Measurements from ENCODE around the gene OIP5.
"Not testable (repeated sequence)": the region's sequence is repeated elsewhere in the genome, so short reads cannot be mapped to it uniquely, and the experiment has no call there.

Gene OIP5

GRCh38 chr15:41301139-41301538 lies 31.3 kb downstream of the OIP5 start:
- not testable (repeated sequence) for DNase-seq

- no peak for DNase-seq
These were observed 39.9 kb downstream of the OIP5 start for GRCh38 chr15:41292521-41292920.

DNA sequence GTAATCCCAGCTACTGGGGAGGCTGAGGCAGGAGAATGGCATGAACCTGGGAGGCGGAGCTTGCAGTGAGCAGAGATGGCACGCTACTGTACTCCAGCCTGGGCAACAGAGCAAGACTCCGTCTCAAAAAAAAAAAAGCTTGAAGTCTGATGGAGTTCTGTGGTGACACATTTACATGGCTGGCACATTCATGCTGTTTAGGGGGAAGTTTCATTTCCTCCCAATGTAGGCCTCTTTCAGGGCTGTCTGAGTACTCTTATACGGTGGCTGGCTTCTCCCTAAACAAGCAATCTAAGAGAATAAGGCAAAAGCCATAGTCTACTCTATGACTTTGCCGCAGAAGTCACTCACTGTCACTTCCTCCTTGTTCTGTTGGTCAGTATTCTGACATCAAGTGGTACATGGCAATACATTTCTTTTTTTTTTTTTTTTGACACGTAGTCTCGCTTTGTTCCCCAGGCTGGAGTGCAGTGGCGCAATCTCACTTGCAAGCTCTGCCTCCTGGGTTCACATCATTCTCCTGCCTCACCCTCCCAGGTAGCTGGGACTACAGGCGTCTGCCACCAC lies 41.2 kb downstream of the OIP5 start:
- DNase-seq: no peak

- no peak for DNase-seq
These were observed 42.4 kb downstream of the OIP5 start for GRCh38 chr15:41289953-41290352.

- DNase-seq: no peak
These were observed 43.9 kb downstream of the OIP5 start for GRCh38 chr15:41288464-41288863.

GRCh38 chr15:41286665-41287333 lies 45.6 kb downstream of the OIP5 start:
- DNase-seq: no peak

GRCh38 chr15:41285285-41285684 lies 47.1 kb downstream of the OIP5 start:
- DNase-seq: peak; percentile 49

DNA sequence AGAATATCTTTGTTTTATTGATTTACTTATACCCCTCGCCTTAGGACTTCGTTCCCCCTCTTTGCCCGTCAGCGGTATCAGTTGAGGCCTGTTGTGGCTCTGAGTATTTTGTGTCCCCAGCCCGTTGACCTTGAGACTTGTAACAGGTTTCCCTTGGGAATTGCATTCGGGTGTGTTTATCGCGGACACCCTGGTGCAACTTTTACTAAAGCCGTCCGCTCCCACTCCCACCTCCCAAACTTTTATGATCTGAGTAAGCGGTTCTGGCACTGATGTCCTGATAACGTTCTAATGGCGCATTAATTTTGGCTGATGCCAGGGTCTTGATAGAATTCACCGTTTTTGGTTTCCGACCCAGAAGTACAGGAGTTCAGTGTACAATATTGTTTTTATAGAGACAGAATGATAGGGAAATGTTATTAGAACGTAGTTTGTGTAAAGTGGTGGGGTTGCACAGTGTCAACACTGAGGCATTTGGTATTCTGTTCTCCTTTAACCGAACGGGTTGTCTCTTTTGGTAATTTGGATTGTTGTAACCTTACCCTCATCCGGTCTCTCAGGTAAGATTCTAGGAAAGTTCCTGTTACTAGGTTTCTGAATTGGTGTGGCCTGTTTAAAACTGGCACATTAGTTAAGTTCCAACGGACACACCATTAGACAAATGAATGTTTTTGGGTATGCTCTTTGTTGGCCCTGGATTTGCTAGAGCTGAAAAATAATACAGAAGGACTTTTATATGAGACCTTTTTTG lies 47.8 kb downstream of the OIP5 start:
- no peak for DNase-seq

DNA sequence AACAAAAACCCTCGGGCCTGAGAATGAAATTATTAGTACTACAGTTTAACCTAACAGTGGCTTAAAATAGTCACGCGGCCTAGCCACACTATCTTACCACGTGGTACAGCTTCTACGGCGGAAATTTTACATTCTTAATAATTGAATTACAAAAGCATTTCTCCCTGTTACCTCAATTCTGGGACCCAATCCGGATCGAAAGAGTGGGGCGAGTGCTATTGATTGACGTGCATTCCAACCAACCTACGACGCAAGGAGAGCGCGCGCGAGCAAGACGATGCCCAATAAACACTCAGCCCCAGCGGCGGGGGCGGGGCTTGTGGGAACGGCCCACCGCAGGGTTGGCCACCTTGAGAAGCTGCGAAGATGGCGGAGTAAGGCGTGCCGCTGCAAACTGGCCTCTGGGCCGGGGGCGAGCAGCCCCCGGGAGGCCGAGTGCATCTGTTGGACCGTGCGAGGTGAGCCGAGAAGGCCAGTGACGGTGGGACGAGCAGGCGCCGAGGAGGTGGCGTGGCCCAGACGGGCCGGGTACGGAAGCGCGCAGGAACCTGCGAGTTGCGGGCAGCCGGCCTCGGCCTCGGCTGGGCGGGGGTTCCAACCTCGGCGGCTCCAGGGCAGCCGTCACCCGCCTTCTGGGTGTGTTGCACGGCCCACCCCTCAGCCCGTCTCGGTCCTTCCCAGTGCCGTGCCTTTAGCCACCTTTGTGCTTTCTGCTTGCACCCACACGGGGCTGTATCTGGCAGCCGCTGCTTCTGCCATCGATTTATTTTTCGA lies 48.6 kb downstream of the OIP5 start:
- peak; percentile 97 for DNase-seq

DNA sequence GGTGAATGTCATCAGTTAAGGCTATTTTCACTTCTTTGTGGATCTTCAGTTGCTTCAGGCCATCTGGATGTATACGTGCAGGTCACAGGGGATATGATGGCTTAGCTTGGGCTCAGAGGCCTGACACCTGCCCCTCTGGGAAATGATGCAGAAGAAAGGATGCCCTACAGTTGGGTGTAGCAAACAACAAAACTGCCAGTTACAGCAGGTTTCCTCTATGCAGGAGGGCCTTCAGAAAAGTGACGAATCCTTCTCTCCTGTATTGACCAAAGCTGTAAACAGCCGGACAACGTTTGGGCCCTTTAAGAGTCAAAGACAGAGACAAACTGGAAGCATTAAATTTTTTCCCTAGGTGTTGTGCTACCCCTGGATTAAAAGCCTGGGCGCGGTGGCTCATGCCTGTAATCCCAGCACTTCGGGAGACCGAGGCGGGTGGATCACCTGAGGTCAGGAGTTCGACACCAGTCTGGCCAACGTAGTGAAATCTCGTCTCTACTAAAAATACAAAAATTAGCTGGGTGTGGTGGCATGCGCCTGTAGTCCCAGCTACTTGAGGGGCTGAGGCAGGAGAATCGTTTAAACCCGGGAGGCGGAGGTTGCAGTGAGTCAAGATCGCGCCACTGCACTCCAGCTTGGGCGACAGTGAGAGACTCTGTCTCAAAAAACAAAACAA lies 49.3 kb downstream of the OIP5 start:
- DNase-seq: not testable (repeated sequence)

GRCh38 chr15:41282436-41282835 lies 50.0 kb downstream of the OIP5 start:
- DNase-seq: not testable (repeated sequence)

DNA sequence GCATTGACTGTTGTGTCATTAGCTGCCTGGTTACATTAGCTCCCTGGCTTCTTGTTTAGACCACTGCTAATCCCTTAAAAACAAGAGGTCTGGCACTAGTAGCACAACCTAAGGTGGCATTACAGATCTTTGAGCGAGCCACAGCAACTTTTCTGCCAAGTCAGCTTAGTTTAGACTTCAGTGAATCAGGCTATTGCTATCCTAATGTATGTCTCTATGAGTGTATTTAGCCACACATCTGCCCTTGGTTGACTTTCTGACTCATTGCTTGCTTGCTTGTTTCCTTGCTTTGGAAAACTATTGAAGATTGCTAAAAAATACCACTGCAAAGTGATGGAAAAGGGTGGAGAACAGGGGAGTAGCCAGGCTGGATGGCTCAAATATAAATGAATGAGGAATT lies 51.2 kb downstream of the OIP5 start:
- DNase-seq: no peak

DNA sequence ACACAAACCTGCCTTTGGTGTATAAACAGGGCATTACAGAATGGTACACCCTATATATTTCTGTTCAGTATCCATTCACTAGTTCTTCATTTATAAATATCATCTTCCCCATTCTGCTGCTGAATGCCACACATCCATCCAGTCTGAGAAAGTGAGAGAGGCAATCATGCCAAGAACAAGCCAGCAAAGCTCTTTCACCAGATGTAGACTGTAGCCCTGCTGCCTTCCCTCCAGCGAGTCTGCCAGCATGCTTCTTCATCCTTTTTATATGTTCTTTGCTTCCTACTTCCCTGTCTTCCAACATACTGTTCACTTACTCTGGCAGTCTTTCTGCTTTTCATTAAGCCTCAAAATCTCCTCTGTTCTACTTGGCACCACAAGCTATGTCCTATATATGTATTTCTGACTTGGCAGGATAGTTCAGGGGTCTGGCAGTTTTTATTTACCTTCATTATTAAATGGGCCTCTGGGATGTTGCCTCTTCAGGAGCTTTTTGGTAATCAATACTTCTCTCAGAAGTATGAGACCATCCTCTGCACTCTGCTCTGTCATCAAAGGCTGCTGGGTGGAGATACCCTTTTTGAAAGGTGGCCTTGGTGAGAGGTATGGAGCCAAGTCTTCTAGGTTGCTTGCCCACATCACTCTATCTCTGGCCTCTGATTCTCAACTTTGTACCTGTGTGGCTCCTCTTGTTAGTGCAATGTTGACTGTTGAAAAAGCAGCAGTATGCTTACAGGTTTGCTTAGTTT lies 52.7 kb downstream of the OIP5 start:
- DNase-seq: no peak

GRCh38 chr15:41278319-41278718 lies 54.1 kb downstream of the OIP5 start:
- no peak for DNase-seq

GRCh38 chr15:41276831-41277230 lies 55.6 kb downstream of the OIP5 start:
- no peak for DNase-seq

DNA sequence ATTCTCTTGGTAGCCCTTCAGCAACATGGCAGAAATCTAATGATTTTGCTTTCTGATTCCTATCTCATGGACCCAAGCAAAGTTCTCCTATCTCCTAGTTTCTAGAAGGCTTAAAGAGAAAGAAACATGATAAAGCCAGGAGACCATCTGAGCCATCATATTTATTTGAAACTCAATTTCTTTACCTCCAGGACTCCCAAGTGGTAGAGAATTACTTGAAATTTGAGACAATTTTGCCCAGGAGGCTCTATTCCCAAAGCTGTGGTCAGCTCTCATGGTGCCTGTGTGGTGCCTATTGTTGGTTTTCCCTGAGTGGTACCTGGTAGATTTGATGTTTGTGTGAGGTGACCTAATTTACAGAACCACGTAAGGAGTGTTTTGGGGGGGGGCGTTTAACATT lies 62.5 kb downstream of the OIP5 start:
- DNase-seq: no peak

DNA sequence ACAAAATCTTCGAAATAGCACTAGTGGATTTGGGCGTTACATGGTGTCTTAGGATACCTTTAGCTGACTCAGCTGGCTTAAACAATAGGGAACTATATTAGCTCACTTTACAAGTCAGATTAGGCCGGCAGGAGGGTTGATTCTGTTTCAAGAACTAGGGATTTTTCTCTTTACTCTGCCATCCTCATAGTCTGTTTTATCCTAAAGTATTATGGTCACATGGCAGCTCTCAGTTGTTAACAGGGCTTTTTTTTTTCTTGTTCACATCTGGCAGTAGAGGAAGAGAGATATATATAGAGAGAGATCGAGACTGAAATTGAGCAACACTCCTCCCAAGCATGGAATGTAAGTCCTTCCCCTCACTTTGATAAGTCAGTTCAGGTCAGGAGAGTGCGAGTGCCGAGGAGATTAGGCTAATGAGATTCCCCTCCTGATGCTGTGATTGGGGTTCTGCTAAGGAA lies 68.5 kb downstream of the OIP5 start:
- DNase-seq: no peak

- no peak for DNase-seq
These were observed 69.8 kb downstream of the OIP5 start for GRCh38 chr15:41262571-41262970.

DNA sequence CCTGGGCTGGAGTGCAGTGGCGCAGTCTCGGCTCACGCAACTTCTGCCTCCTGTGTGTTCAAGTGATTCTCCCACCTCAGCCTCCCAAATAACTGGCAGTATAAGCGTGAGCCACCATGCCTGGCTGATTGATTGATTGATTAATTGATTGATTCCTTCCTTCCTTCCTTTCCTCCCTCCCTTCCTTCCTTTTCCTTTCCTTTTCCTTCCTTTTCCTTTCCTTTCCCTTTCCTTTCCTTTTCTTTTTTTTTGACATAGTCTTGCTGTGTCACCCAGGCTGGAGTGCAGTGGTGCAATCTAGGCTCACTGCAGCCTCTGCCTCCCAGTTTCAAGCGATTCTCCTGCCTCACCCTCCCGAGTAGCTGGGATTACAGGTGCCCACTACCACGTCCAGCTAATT lies 71.5 kb downstream of the OIP5 start:
- DNase-seq: not testable (repeated sequence)

- no peak for DNase-seq
These were observed 72.7 kb downstream of the OIP5 start for GRCh38 chr15:41259546-41260189.

Data from NK-92 treated with Interleukin-12 subunit alpha and Interleukin-12 subunit beta, amount 100 ng/mL, for 24 hours (cell line).